Activated CD8-positive, alpha-beta memory T cell treated with anti-CD3 and anti-CD28 coated beads, Interleukin-2, amount 50 U/mL, for 24 hours (primary cell): ENCODE data around the gene ACTMAP.

ENCODE experiments used
- DNase-seq: peaks from one replicate; pipeline ENCODE4 v3.0.0-alpha.2; 2020; ENCODE audit errors: extremely low read depth

ACTMAP gene

GRCh38 chr19:40718774-40719391 is 31.4 kb downstream of the ACTMAP start:
- DNase-seq, result no peak

DNA sequence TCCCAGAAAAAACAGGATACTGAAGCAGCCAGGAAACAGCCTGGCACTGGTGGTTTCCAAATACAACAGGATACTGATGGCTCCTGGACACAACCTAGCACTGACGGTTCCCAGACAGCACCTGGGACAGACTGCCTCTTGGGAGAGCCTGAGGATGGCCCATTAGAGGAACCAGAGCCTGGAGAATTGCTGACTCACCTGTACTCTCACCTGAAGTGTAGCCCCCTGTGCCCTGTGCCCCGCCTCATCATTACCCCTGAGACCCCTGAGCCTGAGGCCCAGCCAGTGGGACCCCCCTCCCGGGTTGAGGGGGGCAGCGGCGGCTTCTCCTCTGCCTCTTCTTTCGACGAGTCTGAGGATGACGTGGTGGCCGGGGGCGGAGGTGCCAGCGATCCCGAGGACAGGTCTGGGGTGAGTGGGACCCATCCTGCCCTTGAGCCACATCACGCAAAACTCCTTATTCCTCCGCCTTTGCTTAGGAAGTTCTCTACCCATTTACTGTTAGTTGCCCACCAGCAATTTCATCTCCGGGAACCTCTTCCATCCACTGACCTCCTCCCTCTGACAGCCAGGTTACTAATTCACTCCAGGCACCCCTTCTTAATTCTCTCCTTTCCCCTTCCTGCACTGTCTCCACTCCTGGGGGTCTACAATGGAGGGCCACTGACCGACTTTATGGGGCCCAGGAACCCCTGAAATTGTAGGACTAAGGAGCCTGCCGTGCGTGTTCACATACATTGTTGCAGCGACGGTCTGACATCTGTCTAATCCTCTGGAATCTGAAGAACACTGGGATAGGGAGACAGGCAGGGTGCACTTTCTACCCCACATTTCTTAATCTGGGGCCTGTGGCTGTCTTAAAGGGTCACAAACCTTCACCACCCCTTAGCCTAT is 32.1 kb downstream of the ACTMAP start:
- no peak for DNase-seq

DNA sequence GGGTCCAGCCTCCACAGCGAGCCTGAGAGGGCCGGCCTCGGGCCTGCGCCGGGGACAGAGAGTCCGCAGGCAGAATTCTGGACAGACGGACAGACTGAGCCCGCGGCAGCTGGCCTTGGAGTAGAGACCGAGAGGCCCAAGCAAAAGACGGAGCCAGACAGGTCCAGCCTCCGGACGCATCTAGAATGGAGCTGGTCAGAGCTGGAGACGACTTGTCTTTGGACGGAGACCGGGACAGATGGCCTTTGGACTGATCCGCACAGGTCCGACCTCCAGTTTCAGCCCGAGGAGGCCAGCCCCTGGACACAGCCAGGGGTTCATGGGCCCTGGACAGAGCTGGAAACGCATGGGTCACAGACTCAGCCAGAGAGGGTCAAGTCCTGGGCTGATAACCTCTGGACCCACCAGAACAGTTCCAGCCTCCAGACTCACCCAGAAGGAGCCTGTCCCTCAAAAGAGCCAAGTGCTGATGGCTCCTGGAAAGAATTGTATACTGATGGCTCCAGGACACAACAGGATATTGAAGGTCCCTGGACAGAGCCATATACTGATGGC is 32.9 kb downstream of the ACTMAP start:
- DNase-seq, result no peak

GRCh38 chr19:40716482-40717324 is 33.6 kb downstream of the ACTMAP start, which contains the start of the genes COQ8B and ITPKC:
COQ8B (minus strand) TSS chr19:40716886; CDS start chr19:40714632, 2,254 bp downstream.
ITPKC (plus strand) TSS chr19:40717112; CDS start chr19:40717136, 24 bp downstream.
- DNase-seq, result peak; percentile 100

GRCh38 chr19:40716031-40716481 is 34.2 kb downstream of the ACTMAP start:
- peak; percentile 53 for DNase-seq

DNA sequence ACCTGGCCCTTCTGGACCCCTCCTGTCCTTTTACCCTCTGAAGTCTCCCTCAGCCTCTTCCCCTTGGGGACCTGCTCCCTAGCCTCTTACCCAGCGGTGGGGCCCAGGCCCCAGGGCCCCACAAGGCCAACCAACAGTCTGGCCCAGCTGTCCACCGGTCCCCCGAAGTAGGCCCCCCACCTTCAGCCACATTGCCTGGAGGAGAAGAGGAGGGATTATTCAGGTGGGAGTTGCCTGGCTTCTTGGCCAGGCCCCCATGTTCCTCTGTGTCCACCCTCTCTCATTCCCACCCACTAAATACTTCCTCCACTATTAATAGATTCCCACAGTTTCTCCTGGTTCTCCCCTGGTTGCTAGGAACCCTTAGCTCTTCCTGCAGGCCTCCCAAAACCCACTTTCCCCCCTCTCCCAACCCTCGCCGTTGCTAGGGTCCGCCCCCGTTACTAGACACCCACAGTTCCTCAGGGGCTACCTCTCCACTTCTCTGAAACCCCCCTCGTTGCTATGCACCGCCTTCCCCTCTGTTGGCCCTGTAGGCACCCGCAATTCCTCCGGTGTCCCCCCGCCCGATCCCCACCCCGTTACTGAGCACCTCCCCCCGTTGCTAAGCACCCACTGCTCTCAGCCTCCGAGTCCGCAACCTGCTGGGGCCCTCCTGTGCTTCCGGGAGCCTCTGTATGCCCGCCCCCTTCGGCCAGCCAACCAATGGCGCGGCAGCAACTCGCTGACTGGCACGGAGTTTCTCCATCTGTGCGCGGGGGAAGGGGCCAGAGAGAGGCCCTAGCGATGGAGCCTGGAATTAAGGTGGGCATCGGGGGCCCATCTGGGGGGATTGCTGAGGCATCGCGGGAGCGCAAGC is 35.6 kb downstream of the ACTMAP start:
- peak; percentile 84 for DNase-seq

DNA sequence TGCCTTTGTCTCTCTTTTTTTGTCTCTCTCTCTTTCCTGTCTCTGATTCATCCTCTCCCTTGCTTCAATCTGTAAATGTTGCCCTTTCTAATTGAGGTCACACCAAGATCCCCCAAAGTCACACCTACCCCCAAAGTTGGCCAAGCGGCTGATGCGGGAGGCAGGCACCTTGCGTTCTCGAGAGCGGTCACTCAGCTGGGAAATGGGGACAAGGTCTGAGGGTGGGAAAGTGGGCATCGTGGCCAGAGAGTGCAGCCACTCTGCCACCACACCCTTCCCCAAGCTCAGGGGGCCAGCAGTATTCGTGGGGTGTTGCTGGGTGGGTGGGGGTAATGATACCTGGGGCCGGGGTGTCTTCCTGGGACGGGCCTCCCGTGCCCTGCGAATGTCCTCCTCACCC is 36.3 kb downstream of the ACTMAP start:
- DNase-seq, result no peak

- no peak for DNase-seq
Observed at GRCh38 chr19:40709817-40710216, 40.5 kb downstream of the ACTMAP start.

DNA sequence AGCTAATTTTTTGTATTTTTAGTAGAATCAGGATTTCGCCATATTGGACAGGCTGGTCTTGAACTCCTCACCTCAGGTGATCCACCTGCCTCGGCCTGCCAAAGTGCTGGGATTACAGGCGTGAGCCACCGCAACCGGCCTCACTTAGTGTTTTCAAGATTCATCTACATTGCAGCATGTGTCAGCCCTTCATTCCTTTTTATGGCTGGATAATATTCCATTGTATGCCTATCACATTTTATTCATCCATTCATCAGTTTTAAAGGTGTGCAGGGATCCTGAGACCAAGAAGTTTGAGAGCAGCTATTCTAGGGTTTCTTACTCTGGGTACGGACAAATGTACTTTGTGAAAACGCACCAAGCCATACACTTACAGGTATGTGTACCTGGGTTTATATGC is 42.7 kb downstream of the ACTMAP start:
- no peak for DNase-seq

- no peak for DNase-seq
Observed at GRCh38 chr19:40705950-40706619, 44.2 kb downstream of the ACTMAP start.

GRCh38 chr19:40705362-40705651 is 45.0 kb downstream of the ACTMAP start:
- DNase-seq, result no peak

DNA sequence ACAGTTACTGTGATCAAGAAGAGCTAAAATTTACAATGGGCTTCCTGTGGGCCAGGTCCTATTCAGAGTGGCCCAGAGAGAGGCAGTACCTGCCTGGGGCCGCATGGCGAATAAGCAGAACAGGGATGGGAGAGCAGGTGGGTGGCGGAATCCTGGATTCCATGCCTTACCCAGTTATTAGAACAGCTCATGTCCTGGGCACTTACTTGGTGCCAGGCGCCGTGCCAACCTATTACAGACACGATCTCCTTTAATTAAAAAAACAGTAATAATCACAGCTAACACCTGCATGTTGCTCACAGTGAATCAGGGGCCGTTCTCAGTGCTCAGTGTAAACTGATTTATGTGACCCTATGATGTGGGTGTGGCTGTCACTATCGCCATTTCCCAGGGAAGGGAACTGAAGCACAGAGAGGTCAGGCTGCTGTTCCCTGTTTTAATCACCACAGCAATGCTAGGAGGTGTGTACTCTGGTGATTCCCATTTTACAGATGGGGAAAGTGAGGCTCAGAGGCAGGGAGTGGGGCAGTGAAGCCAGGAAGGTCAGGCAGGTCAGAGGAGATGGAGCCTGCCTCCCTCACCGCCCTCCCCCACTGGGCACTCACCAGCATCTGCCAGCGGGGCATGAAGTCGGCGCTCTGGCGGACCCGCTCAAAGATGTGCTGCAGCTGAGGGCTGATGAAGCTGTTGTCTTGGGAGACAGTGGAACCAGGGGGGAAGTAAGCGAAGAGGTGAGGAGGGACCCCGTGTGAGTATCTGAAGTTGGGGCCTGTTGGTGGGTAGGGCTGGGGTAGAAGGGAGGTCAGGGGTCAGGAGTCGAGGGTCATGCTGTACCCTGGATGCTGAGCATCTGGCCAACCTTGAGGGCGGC is 45.6 kb downstream of the ACTMAP start:
- DNase-seq, result no peak

GRCh38 chr19:40703029-40703755 is 47.1 kb downstream of the ACTMAP start:
- no peak for DNase-seq

DNA sequence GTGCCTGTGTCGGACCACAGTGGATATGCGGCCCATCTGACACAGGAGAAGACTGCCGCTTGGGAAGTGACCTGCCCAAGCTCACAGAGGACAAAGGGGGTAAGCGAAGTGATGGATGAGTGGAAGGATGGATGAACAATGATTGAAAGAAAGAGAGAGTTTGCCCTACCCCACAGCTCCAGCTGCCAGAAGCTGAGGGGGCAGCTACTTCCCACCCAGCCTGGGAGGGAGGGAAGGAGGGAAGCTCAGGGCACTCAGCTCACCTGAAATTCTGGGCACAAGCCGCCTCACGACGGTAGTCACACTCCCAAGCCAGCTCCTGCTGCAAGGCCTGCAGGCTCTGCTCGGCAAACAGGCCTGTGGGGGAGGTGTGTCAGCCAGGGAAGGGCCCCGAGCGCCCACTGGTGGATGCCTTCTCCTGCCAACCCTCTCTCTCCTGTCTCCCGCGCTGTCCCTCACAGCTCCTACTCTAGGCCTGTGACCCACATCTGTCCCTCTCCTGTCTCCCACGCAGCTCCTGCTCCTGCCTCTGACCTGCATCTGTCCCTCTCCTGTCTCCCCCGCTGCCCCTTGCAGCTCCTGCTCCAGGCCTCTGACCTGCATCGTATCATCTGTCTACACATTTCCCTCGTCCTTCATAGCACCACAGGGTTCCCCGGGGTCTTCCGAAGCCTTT is 47.8 kb downstream of the ACTMAP start:
- no peak for DNase-seq

- DNase-seq, result no peak
Observed at GRCh38 chr19:40701758-40702157, 48.5 kb downstream of the ACTMAP start.

GRCh38 chr19:40700083-40700482 is 50.2 kb downstream of the ACTMAP start:
- no peak for DNase-seq

- DNase-seq, result no peak
Observed at GRCh38 chr19:40697007-40697406, 53.3 kb downstream of the ACTMAP start.

DNA sequence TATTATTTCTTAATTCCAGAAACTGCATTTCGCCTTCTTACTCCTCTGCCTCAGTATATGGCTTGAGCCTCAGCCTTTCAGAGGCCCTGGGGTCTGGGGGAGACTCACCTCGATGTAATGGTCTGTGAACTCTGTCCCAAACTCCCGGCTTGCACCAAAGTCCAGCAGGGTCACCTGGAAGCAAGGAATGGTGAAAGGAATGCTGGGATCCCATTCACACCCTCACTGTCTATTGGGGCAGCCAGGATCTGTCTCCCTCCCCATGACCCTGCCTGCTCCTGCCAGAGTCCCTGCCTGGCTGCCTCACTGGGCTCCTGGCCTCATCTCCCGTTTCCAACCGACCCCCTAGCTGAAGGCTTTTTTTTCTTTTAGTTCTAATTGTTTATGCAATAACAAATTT is 54.4 kb downstream of the ACTMAP start:
- no peak for DNase-seq
